NCI-H345 (cell line): ENCODE results near the gene TRIM22.

ENCODE experiments used
- DNase-seq: peaks from one replicate; lab custom pipeline; 2025; lab: John Stamatoyannopoulos, UW

Gene TRIM22

DNA sequence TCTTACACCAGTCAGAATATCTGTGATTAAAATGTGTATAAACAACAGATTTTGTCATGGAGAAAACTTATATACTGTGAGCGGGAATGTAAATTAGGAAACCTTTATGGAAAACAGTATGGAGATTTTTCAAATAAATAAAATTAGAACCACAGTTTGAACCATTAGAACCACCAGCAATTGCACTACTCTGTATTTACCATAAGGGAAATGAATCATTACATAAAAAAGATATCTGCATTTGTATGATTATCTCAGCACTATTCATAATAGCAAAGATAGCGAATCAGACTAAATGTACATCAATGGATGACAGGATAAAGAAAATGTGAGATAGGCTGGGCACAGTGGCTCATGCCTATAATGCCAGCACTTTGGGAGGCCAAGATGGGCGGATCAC lies 57.0 kb downstream of the TRIM22 start:
- DNase-seq: no peak

DNA sequence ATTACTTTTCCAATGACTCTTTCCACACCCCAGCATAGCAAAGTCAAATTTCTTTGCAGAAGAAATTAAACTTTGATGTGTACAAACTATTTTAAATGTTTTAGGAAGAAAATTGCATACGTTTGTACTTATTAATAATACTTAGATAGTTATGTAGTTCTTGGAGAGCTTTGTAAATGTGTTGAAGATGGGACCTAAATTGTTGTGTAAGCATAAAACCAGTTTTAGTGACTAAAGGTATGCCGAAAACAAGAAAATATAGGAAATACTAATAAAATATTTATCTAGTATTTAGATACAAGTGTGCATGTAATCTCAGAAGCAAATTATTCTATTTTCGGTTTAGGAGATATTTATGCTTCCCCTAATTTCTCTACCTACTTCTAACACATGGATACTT lies 60.2 kb downstream of the TRIM22 start:
- DNase-seq: no peak

DNA sequence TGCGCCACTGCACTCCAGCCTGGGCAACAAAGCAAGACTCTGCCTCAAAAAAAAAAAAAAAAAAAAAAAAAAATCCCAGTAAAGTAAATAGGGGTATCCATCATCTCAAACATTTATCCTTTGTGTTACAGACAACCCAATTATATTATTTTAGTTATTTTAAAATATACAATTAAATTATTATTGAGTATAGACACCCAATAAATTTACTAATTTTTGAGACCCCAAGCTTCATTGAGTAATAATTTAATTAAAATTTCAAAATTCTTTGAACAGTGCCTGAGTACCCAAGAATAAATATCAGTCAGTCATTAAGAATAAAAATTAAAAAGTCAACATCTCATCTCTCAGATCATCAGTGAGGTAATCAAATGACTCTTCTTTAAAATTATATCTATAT lies 64.4 kb downstream of the TRIM22 start, which contains the start of gene OR52N4:
OR52N4 (plus strand) TSS at position 301 of the 400 bp plus-strand sequence. CDS start 498 bp downstream, outside the sequence.
- no peak for DNase-seq
